NCI-H82 (cell line): ENCODE measurements around the gene KCNH1.

ENCODE experiments used
- DNase-seq: peaks from one replicate; lab custom pipeline; 2025; lab: John Stamatoyannopoulos, UW

The KCNH1 gene

DNA sequence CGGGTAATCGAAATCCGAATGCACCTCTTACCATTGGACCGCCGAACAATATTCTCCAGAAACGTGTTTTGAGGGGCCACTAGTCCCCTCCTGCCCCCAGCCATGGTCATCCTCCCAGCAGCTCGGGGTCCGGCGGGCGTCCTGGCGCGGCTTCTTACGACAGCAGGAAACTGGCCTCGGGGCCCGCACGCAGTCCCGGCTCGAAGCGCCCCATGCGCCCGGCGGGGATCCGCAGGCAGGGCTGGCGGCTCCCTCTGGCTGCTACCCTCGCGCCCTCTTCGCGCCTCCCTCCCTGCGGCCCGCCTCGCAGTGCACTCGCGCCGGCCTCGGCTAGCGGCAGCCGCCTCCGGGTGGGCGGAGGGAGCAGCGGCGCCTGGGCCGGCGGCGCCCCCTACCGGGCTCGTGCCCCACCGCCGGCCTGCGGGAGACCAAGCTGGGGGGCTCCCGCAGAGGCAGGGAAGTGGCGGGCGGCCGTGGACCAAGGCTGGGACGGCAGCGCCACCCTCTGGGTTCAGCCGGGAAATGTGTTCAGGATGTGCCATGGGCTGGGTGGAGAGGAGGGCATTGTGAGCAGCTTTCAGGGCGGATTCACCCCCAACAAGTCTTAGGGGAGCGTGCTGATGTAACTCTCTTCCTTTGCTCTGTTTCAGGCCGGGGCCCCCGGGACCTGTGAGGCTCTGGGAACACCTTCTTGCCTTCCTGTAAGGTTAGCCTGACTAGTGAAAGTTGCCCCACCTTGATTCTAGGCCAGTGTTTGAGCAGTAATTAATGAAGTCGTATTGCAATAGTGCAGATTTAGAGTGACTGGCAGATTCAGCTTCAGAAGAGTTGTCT lies at the start of gene KCNH1:
TSS of gene KCNH1 (minus strand) at position 313 of the 834 bp plus-strand sequence. CDS start at position 110, 203 bp downstream.
- DNase-seq, result peak; percentile 96

DNA sequence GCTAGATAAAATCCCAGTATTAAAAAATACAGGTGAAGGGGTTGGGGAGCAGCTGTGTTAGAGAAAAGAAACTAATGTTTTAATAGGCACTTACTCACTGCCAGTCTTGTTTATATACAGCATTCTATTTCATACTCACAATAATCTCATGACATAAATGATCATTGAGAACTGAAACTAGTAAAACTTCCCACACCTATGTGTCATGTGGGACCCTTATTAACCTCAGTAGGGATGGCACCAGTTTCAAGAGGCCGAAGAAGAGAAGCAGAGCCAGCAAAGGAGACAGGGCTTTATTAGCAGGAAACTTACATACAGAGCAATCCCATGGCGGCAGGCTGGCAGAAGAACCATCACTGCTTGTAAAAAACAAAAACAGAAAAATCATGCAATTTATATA lies 48.8 kb upstream of the KCNH1 start:
- no peak for DNase-seq

- no peak for DNase-seq
Measured at GRCh38 chr1:211174375-211174774, 40.4 kb upstream of the KCNH1 start.

DNA sequence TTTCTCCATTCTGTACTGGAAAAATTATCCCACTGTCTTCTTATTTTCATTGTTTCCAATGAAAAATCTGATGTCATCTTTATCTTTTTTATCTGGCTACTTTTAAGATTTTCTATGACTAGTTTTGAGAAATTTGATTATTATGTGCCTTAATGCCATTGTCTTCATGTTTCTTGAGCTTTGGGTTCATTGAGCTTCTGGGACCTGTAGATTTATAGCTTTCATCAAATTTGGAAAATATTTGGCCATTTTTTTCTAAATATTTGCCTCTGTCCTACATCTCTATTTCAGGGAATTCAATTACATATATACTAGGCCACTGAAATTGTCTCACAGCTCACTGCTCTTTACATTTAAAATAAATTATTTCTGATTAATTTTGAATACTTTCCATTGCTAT lies 38.7 kb upstream of the KCNH1 start:
- DNase-seq, result no peak

GRCh38 chr1:211169353-211169752 lies 35.4 kb upstream of the KCNH1 start:
- DNase-seq, result no peak

DNA sequence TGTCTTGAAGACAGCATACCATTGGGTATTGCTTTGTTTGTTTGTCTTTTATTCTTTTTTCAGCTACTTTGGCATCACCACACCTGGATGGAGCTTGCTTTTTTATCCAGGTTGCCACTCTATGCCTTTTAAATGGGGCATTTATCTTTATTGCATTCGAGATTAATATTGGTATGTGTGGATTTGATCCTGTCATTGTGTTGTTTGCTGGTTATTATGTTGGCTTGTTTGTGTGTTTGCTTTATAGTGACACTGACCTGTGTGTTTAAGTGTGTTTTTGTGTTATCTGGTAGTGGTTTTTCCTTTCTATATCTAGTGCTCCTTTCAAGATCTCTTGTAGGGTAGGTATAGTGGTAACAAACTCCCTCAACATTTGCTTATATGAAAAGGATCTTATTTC lies 24.9 kb upstream of the KCNH1 start:
- no peak for DNase-seq

DNA sequence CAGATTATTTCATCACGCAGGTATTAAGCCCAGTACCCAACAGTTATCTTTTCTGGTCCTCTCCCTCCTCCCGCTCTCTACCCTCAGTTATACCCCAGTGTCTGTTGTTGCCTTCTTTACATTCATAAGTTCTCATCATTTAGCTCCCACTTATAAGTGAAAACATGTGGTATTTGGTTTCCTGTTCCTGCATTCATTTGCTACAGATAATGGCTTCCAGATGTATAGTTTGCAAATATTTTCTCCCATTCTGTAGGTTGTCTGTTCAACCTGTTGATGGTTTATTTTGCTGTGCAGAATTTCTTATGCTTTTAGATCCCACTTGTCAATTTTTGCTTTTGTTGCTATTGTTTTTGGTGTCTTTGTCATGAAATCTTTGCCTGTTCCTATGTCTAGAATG lies 21.1 kb upstream of the KCNH1 start:
- DNase-seq, result no peak

GRCh38 chr1:211153932-211154331 lies 20.0 kb upstream of the KCNH1 start:
- no peak for DNase-seq

DNA sequence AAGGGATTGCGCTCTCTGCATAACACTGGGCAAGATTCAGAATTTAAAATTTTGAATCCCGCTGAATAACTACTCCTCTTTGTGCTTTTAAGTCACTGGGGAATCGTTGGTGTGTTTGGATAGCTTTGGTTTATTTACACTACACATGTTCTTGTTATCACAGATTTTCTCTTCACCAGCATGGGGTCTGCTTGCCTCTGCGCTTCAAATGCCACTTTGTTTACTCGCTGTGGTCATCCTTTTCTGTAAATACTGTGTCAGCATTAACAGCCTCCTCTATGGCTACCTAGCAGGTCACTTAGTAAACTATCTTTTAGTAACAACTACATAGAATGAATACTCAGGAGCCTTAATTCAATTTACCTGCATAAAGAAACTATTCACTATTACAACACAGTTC lies 14.4 kb upstream of the KCNH1 start:
- no peak for DNase-seq

GRCh38 chr1:211145944-211146343 lies 12.0 kb upstream of the KCNH1 start:
- peak; percentile 10 for DNase-seq

- peak; percentile 87 for DNase-seq
Measured at GRCh38 chr1:211135342-211135950, 1.5 kb upstream of the KCNH1 start.

DNA sequence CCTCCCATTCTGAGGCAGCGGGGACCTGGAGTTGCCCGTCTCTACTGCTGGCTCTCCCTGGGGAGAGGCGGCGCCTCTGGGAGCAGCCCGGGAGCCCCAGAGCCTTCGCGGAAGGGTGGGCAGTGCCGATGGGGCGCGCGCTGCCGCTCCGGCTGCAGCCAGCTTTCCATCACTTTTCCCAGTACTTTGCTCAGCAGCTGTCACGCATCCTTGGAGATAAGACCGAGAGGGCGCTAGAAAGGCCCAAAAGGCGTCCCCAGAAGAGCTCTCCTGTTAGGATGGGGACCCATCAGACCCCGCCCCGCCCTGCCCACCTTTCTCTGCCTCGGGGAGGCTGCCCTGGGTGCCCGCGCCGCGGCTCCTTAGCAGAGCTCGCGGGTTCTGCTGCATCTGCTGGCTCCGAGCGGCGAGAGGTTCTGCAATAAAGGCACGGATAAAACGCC lies 534 bp downstream of the KCNH1 start:
- peak; percentile 81 for DNase-seq

DNA sequence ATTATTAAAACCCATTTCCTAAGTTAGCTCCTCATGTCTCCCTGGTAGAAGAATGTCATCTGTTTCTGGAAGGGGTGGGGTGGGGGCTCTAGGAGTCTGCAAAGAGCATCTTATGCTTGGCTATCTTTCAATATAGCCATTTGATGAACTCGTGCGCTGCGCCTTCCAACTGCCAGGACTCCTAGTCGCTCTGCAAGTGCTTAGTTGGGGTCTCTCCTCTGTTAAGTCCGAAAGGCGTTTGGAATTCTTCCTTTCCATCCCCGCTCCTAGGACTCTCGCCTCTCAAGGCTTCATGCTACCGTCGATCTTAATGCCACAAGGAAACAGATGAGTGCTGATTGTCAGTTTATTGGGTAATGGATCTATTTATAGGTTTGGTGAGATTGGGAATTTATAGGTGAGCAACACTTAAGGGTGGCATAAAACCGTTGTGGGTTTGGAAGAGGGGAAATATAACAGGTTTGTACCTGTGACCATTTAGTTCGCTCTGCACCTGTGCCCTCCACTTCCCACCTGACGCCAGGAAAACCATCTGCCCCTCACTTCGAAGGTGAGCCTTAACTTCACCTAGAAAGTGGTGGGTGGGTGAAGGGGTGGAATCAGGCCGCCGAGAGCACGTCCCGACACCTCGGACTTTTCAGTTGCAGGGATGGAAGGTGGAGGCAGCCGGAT lies 1.1 kb downstream of the KCNH1 start:
- peak; percentile 54 for DNase-seq

GRCh38 chr1:211129776-211130175 lies 4.2 kb downstream of the KCNH1 start:
- DNase-seq, result no peak

DNA sequence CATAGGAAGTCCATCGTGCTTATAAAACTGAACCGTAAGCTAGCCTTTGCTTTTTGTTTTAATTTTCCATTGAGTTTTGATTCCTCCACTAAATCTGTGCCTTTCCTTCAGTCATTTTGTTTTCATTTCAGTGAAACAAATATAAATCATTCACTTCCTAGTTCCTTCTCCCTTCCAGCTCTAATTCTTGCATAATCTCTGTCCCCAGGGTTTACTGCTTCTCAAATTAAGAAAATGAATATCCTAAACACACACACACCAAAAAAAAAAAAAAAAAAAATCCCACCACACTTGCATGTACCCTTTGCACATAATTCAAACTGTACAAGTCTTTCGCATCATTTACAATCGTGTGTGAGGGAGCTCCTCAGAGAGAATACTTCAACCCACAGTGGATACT lies 6.8 kb downstream of the KCNH1 start:
- no peak for DNase-seq

- no peak for DNase-seq
Measured at GRCh38 chr1:211126622-211127021, 7.3 kb downstream of the KCNH1 start.

- DNase-seq, result no peak
Measured at GRCh38 chr1:211118407-211119102, 15.4 kb downstream of the KCNH1 start.

DNA sequence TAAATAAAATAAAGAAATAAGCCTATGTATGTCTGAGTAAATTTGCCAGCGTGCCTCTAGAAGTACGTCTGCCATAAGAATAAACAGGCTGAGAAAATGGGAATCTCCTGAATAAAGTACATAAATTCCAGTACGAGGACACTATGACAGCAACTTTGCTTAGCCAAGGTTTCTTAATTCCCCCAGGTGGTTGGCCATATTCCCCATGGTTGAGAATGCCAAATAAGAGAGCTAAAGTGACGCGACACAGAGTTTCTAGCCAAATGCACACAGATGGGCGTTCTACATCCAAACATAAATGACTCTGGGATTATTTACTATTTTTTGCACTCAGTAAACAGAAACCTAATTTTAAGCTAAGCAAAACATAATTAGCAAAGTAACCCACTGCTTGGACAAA lies 19.5 kb downstream of the KCNH1 start:
- no peak for DNase-seq

DNA sequence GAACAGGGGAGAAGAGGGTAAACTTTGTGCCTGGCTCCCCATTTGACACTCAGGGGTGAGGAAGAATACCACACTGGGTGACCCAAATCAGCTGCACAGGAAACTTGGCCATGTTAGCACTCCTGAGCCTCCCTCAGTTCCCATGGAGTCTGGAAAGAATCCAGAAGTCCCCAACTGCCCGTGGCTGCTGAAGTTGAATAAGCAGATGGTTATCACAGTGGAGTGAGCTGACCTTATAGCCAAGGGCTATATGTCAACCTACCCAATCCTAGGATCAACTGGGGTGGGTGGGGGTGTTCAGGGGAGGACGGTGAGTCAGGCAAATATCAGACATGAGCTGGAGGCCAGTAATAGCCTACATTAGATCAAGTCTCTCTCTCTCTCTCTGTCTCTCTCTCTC lies 20.4 kb downstream of the KCNH1 start:
- DNase-seq, result no peak

GRCh38 chr1:211111351-211111750 lies 22.6 kb downstream of the KCNH1 start:
- no peak for DNase-seq

DNA sequence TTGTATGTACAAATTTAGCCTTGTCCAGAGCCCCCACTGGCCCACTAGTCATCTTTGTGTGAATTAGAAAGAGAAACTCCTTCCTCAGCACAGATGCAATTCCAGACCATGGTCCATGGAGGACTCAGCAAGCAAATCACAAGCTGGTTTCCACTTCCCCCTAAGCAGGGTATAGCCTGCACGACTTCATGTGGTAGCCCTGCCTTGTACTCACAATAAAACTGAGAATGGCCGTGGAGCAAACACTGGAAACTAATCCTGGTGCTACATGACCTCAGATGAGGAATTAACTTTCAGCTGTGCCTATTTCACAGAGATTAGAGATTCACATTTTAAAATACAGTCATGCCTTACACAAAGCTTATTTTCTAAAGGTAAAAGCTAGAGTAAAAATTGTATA lies 32.5 kb downstream of the KCNH1 start:
- DNase-seq, result no peak

DNA sequence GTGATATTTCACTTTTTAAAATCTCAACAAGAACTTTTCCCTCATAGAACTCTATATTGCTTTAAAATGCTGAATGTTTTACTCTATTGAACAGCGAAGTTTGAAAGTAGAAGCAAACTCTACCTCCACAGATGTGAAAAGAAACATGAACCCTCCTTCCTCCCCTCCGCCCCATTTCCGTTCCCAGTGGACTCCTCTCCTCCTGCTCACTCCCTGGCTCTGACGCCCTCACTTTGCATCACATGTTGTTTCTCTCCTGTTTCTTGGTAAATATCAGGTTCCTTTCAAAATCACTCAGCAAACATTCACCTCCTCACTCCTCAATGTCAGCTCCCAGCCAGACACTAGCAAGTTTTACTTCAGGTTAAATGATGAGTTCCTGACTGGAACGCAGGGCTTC lies 34.6 kb downstream of the KCNH1 start:
- no peak for DNase-seq
